IPS-20b (cell line): ENCODE results near the gene C2orf66.

Experiments used
- H3K27ac ChIP-seq: one replicate; pipeline ENCODE4 v1.5.1; 2013; ENCODE audit warnings: low read length
- H3K27me3 ChIP-seq: 2 replicates; pipeline ENCODE4 v1.6.1; 2013; ENCODE audit warnings: mild to moderate bottlenecking, low read length, inconsistent platforms; ENCODE audit not compliant: insufficient read depth
- H3K36me3 ChIP-seq: 2 replicates; pipeline ENCODE4 v1.6.1; 2013; ENCODE audit warnings: low read depth, mild to moderate bottlenecking, inconsistent platforms, low read length, moderate library complexity; ENCODE audit not compliant: insufficient read depth
- H3K4me1 ChIP-seq: 2 replicates; pipeline ENCODE4 v1.6.1; 2013; ENCODE audit warnings: mild to moderate bottlenecking, control low read depth, inconsistent platforms, low read length, moderate library complexity; ENCODE audit not compliant: insufficient read depth
- H3K4me3 ChIP-seq: 2 replicates; pipeline ENCODE4 v1.5.1; 2013; ENCODE audit warnings: mild to moderate bottlenecking, low read length, inconsistent platforms
- H3K9ac ChIP-seq: 2 replicates; pipeline ENCODE4 v1.6.1; 2013; ENCODE audit warnings: low read depth, mild to moderate bottlenecking, inconsistent platforms, low read length, moderate library complexity
- H3K9me3 ChIP-seq: 2 replicates; pipeline ENCODE4 v1.6.1; 2013; ENCODE audit warnings: mild to moderate bottlenecking, low read depth, low read length, inconsistent platforms; ENCODE audit not compliant: insufficient read depth

Gene C2orf66

DNA sequence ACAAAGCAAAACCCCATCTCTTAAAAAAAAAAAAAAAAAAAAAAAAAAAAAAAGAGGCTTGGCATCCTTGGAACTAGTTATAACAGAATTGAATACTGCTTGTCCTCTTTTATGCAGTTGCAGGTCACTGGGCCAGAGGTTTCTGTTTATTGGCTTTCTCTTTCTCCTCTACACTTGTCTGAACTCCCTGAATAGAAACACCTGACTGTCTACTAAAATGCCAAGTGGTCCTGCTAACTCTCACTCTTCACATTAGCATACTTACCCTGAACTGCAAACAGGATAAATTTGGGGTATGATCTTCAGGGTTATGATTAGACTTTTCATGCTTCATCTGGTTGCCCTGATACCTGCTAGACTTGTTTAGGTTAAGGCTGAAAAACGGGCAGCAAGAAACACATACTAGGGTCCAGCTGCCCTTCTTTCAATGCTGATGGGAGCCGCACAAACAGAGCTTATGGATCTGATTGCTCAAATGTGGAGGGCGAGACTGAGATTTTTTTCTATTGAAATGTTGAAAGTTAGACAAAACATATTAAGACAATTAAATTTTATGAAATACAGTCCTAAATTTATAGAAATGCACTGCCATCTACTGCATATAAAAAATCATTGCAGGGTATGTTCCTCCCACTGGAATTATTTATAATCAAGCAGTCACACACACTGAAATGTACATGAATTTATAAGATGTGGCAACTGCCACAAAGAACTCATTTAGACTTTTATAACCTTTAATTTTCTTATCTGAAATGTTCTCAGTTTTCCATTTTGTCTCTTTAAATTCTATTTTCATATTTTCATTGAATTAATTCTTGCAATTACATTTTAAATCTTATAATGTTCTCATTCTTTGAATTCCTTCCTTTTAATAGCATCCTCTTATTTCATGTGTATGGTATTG is 50.4 kb downstream of the C2orf66 start:
- Histone ChIP-seq H3K27ac (no peak overlapping the region), H3K9ac (no peak overlapping the region)

More for the DNA sequence above, 50.4 kb downstream of the C2orf66 start:
- Histone ChIP-seq H3K36me3 (peaks cover 23% of the 10 kb centered on the region), H3K27me3 (no peaks in the 10 kb centered on the region), H3K4me1 (no peaks in the 10 kb centered on the region), H3K4me3 (no peak overlapping the region), H3K9me3 (peaks cover 4% of the 10 kb centered on the region; the same call in 1 of the 2 replicates)
